ENCODE measurements around the gene DCDC2B.
"Not testable (repeated sequence)": the region's sequence is repeated elsewhere in the genome, so short reads cannot be mapped to it uniquely, and the experiment has no call there.

The DCDC2B gene

GRCh38 chr1:32208891-32209328 is at the start of gene DCDC2B:
Gene DCDC2B (plus strand): TSS chr1:32209089. CDS start chr1:32209094, 5 bp downstream.
- FAIRE-seq (no peak), DNase-seq (ENCODE audit: insufficient read length, low spot score) (peak; percentile 40)
- no peak for TF ChIP-seq POLR2A (IDR thresholded peaks at IDR 0.05; ENCODE audit: low read depth, low read length)

- DNase-seq (ENCODE audit: insufficient read length, low spot score) (no peak), FAIRE-seq (no peak)
- TF ChIP-seq POLR2A (IDR thresholded peaks at IDR 0.05; ENCODE audit: low read depth, low read length), result no peak
Observed at GRCh38 chr1:32159189-32159588, 49.7 kb upstream of the DCDC2B start.

- TF ChIP-seq POLR2A (IDR thresholded peaks at IDR 0.05; ENCODE audit: low read depth, low read length), result no peak
- no peak for DNase-seq (ENCODE audit: insufficient read length, low spot score)
- no peak for FAIRE-seq
Observed at GRCh38 chr1:32163405-32163804, 45.5 kb upstream of the DCDC2B start.

GRCh38 chr1:32165633-32166032 is 43.3 kb upstream of the DCDC2B start:
- FAIRE-seq; DNase-seq (ENCODE audit: insufficient read length, low spot score): not testable (repeated sequence)

- TF ChIP-seq POLR2A (IDR thresholded peaks at IDR 0.05; ENCODE audit: low read depth, low read length), result no peak
- no peak for DNase-seq (ENCODE audit: insufficient read length, low spot score)
- FAIRE-seq, result no peak
Observed at GRCh38 chr1:32170991-32171390, 37.9 kb upstream of the DCDC2B start.

GRCh38 chr1:32172621-32173245 is 36.2 kb upstream of the DCDC2B start:
- TF ChIP-seq POLR2A (IDR thresholded peaks at IDR 0.05; ENCODE audit: low read depth, low read length), result no peak
- FAIRE-seq (no peak), DNase-seq (ENCODE audit: insufficient read length, low spot score) (no peak)

- TF ChIP-seq POLR2A (IDR thresholded peaks at IDR 0.05; ENCODE audit: low read depth, low read length), result no peak
- FAIRE-seq (no peak), DNase-seq (ENCODE audit: insufficient read length, low spot score) (no peak)
Observed at GRCh38 chr1:32178380-32179192, 30.3 kb upstream of the DCDC2B start.

- no peak for TF ChIP-seq POLR2A (IDR thresholded peaks at IDR 0.05; ENCODE audit: low read depth, low read length)
- DNase-seq (ENCODE audit: insufficient read length, low spot score) (no peak), FAIRE-seq (no peak)
Observed at GRCh38 chr1:32179193-32179442, 29.8 kb upstream of the DCDC2B start.

- DNase-seq (ENCODE audit: insufficient read length, low spot score) (peak; percentile 93), FAIRE-seq (no peak)
- peak; percentile 53 for TF ChIP-seq POLR2A (IDR thresholded peaks at IDR 0.05; ENCODE audit: low read depth, low read length)
Observed at GRCh38 chr1:32179443-32180185, 29.3 kb upstream of the DCDC2B start, which contains the start of gene TXLNA. Gene TXLNA (plus strand): TSS chr1:32179675. CDS start chr1:32180346, 671 bp downstream.

- no peak for TF ChIP-seq POLR2A (IDR thresholded peaks at IDR 0.05; ENCODE audit: low read depth, low read length)
- no peak for FAIRE-seq
- DNase-seq (ENCODE audit: insufficient read length, low spot score), result peak; percentile 63
Observed at GRCh38 chr1:32180186-32181060, 28.5 kb upstream of the DCDC2B start.

GRCh38 chr1:32181065-32181464 is 27.8 kb upstream of the DCDC2B start:
- no peak for TF ChIP-seq POLR2A (IDR thresholded peaks at IDR 0.05; ENCODE audit: low read depth, low read length)
- no peak for DNase-seq (ENCODE audit: insufficient read length, low spot score)
- no peak for FAIRE-seq

GRCh38 chr1:32181563-32181962 is 27.3 kb upstream of the DCDC2B start:
- TF ChIP-seq POLR2A (IDR thresholded peaks at IDR 0.05; ENCODE audit: low read depth, low read length), result no peak
- DNase-seq (ENCODE audit: insufficient read length, low spot score), result no peak
- no peak for FAIRE-seq

- DNase-seq (ENCODE audit: insufficient read length, low spot score), result no peak
- TF ChIP-seq POLR2A (IDR thresholded peaks at IDR 0.05; ENCODE audit: low read depth, low read length), result no peak
- no peak for FAIRE-seq
Observed at GRCh38 chr1:32182060-32182459, 26.8 kb upstream of the DCDC2B start.

- FAIRE-seq, result no peak
- DNase-seq (ENCODE audit: insufficient read length, low spot score), result no peak
- TF ChIP-seq POLR2A (IDR thresholded peaks at IDR 0.05; ENCODE audit: low read depth, low read length), result no peak
Observed at GRCh38 chr1:32184650-32185049, 24.2 kb upstream of the DCDC2B start.
